Activated T-cell treated with anti-CD3 and anti-CD28 coated beads, Interleukin-2, amount 50 U/mL, for 72 hours (primary cell): ENCODE data around the gene PIP4K2A. TPM values are rescaled to one million over a fixed set of nuclear protein-coding genes. Genes with fewer than 3 reads are reported as not detected.
"Not testable (repeated sequence)": the region's sequence is repeated elsewhere in the genome, so short reads cannot be mapped to it uniquely, and the experiment has no call there.

Experiments
- ATAC-seq, 2 donors: fragments of 150-1000 bp; cut with Tn5 transposase; replicated peaks in 1 of 2; 2 replicates each; pipeline ENCODE4 v1.10.0; 2021; ENCODE audit warnings: moderate library complexity in 2 of 2, mild to moderate bottlenecking in 1 of 2
- DNase-seq, 2 donors: peaks; one replicate each; pipeline ENCODE4 v3.0.0; 2021 to 2022; ENCODE audit warnings: mixed read lengths in 1 of 2
- H3K27ac Mint-ChIP-seq: one replicate; pipeline ENCODE4 v1.8.0; 2022; ENCODE audit warnings: mild to moderate bottlenecking, moderate library complexity, mixed read lengths
- H3K27me3 Mint-ChIP-seq: one replicate; pipeline ENCODE4 v1.8.0; 2022; ENCODE audit warnings: low read depth, mixed read lengths
- H3K36me3 Mint-ChIP-seq, 2 donors: one replicate each; pipeline ENCODE4 v1.8.0; 2022; ENCODE audit warnings: mixed read lengths in 2 of 2, mild to moderate bottlenecking in 1 of 2; ENCODE audit not compliant: insufficient read depth in 2 of 2
- H3K4me1 Mint-ChIP-seq: one replicate; pipeline ENCODE4 v1.8.0; 2022; ENCODE audit warnings: low read depth, mixed read lengths
- H3K4me3 Mint-ChIP-seq, 2 donors: one replicate each; pipeline ENCODE4 v1.8.0; 2022; ENCODE audit warnings: mild to moderate bottlenecking in 2 of 2, mixed read lengths in 2 of 2, moderate library complexity in 2 of 2
- H3K9me3 Mint-ChIP-seq, 2 donors: one replicate each; pipeline ENCODE4 v1.8.0; 2022; ENCODE audit warnings: mixed read lengths in 2 of 2
- total RNA-seq, 2 donors: library from RNA; stranded (reverse); gene quantifications; one replicate each; pipeline ENCODE4 v1.2.3, GENCODE V29; 2022

Gene PIP4K2A
- total RNA-seq, 2 donors from 2014 or later, result 104 to 138 TPM

DNA sequence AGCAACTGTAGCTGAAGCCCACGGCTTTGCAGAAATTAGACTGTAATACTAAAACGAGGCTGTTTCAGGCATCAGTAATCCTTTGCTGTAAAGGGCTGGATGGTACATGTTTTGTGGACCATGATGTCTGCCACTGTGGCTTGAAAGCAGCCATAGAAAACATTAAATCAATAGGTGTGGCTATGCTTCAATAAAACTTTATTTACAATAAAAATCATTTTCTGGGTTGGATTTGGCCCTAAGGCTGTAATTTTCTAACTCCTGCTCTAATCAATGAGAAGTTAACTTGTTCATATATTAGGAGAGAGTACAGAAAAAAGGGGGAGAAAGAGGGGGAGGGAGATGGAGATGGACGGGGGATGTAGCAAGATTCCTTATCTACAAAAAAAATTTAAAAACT lies 183.4 kb downstream of the PIP4K2A start:
- no peak overlapping the region for H3K4me3 Mint-ChIP-seq
- DNase-seq (no peak), ATAC-seq (no peak)
- peaks cover 2 to 5% of the 10 kb centered on the region in 2 donors for H3K9me3 Mint-ChIP-seq
- H3K4me1 Mint-ChIP-seq, result no peaks in the 10 kb centered on the region
- peaks cover 5% of the 10 kb centered on the region for H3K27me3 Mint-ChIP-seq
- H3K36me3 Mint-ChIP-seq, result peaks cover 2 to 12% of the 10 kb centered on the region in 2 donors
- no peak overlapping the region for H3K27ac Mint-ChIP-seq

DNA sequence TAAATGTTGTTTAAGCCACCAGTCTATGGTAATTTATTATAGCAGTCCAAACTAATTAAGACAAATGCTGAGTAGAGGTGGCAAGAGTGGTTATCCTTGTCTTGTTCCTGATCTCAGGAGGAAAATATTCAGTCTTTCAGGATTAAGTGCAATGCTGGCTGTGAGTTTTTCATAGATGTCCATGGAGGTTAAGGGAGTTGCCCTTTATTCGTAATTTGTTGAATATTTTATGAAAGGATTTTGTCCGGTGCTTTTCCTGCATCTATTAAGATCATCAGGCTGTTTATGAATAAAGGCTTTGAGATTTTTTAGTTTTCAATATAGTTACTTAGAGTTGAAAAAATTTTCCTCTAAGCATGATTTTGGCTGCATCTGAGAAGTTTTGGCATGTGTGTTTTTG lies 186.9 kb downstream of the PIP4K2A start:
- Mint-ChIP-seq H3K4me3 (no peak overlapping the region), H3K4me1 (no peaks in the 10 kb centered on the region), H3K27ac (no peak overlapping the region), H3K36me3 (peaks cover 16 to 20% of the 10 kb centered on the region in 2 donors), H3K27me3 (peaks cover 10% of the 10 kb centered on the region), H3K9me3 (peaks cover 17 to 27% of the 10 kb centered on the region in 2 donors)
- ATAC-seq, result no peak
- DNase-seq, result no peak

DNA sequence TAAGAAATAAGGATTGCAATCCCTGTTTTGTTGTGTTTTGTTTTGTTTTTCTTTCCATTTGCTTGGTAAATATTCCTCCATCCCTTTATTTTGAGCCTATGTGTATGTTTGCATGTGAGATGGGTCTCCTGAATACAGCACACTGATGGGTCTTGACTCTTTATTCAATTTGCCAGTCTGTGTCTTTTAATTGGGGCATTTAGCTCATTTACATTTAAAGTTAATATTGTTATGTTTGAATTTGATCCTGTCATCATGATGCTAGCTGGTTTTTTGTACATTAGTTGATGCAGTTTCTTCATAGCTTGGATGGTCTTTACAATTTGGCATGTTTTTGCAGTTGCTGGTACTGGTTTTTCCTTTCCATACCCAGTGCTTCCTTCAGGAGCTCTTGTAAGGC lies 190.0 kb downstream of the PIP4K2A start:
- DNase-seq, ATAC-seq, H3K4me3 Mint-ChIP-seq, H3K4me1 Mint-ChIP-seq, H3K27ac Mint-ChIP-seq: not testable (repeated sequence)
- H3K36me3 Mint-ChIP-seq, result peaks cover 18 to 23% of the 10 kb centered on the region in 2 donors
- peaks cover 19 to 33% of the 10 kb centered on the region in 2 donors for H3K9me3 Mint-ChIP-seq
- peaks cover 10% of the 10 kb centered on the region for H3K27me3 Mint-ChIP-seq

DNA sequence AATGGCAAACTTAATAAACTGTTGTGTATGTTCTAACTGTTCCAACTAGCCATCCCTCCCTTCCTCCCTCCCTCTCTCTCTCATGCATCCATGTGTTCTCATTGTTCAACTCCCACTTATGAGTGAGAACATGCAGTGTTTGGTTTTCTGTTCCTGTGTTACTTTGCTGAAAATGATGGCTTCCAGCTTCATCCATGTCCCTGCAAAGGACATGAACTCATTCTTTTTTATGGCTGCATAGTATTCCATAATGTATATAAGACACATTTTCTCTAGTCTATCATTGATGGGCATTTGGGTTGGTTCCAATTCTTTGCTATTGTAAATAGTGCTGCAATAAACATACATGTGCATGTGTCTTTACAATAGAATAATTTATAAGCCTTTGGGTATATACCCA lies 193.7 kb downstream of the PIP4K2A start:
- DNase-seq, H3K4me1 Mint-ChIP-seq, H3K4me3 Mint-ChIP-seq, ATAC-seq, H3K27ac Mint-ChIP-seq: not testable (repeated sequence)
- H3K27me3 Mint-ChIP-seq, result peaks cover 13% of the 10 kb centered on the region
- H3K9me3 Mint-ChIP-seq, result peaks cover 17 to 30% of the 10 kb centered on the region in 2 donors
- H3K36me3 Mint-ChIP-seq, result peaks cover 15 to 21% of the 10 kb centered on the region in 2 donors

DNA sequence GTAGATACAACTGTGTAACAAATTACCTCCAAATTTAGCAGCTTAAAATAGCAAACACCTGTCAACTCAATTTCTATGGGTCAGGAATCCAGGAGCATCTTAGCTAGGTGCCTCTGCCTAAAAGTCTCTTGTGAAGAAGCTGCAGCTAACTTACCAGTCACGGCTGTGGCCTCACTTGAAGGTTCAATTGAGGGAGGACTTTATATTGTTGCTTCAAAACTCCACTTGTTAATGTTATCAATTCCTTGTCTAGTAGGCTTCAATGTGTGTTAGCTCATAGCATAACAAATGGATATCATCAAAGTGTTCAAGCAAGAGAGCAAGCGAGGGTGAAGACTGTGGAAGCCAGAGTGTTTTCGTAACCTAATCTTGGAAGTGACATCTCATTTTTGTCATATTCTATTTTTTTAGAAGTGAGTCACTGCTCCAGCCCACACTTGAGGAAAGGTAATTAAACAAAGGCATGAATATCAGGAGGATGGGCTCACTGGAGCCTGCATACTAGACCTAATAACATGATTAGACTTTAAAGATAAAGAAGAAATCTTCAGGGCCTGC lies 196.1 kb downstream of the PIP4K2A start:
- Mint-ChIP-seq H3K9me3 (peaks cover 3 to 11% of the 10 kb centered on the region in 2 donors), H3K4me3 (no peak overlapping the region), H3K27ac (no peak overlapping the region), H3K36me3 (peaks cover 5 to 7% of the 10 kb centered on the region in 2 donors), H3K4me1 (no peaks in the 10 kb centered on the region), H3K27me3 (peaks cover 18% of the 10 kb centered on the region)
- DNase-seq (no peak), ATAC-seq (no peak)

DNA sequence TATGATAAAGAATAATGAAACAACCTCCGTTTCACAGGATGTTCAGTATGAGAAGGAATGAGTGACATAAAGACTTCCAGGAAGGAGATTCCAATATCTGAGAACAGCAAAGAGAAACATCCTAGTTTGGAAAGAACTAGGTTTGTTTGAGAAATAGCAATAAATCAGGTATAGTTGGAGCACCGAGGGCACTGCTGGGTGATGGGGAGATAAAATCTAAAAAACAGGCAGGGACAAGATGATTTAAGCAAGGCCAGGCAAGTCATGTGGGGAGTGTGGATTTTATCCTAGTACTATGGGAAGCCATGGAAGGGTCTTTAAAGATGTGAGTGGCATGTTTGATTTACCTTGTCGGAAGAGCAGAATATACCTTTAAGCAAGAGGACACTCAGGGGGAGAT lies 199.4 kb downstream of the PIP4K2A start:
- H3K27ac Mint-ChIP-seq, result no peak overlapping the region
- peaks cover 2 to 13% of the 10 kb centered on the region in 2 donors for H3K9me3 Mint-ChIP-seq
- H3K4me3 Mint-ChIP-seq, result no peak overlapping the region
- H3K36me3 Mint-ChIP-seq, result peaks cover 5% of the 10 kb centered on the region in 2 donors
- peaks cover 34% of the 10 kb centered on the region for H3K27me3 Mint-ChIP-seq
- DNase-seq, result no peak
- no peak for ATAC-seq
- no peaks in the 10 kb centered on the region for H3K4me1 Mint-ChIP-seq

DNA sequence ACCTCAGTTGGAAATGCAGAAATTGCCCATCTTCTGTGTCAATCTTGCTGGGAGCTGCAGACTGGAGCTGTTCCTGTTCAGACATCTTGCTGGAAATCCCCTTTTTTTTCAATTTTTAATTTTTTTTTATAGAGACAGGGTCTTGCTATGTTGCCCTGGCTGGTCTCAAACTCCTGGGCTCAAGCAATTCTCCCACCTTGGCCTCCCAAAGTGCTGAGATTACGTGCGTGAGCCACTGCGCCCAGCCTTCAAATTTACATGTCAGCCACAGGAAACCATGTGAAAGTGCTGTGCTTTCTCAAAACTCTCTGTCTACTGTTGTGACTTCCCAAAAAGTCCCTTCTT lies 200.0 kb downstream of the PIP4K2A start:
- H3K9me3 Mint-ChIP-seq, result peaks cover 2 to 13% of the 10 kb centered on the region in 2 donors
- H3K4me3 Mint-ChIP-seq, H3K36me3 Mint-ChIP-seq, ATAC-seq, DNase-seq, H3K4me1 Mint-ChIP-seq, H3K27ac Mint-ChIP-seq: not testable (repeated sequence)
- peaks cover 34% of the 10 kb centered on the region for H3K27me3 Mint-ChIP-seq

DNA sequence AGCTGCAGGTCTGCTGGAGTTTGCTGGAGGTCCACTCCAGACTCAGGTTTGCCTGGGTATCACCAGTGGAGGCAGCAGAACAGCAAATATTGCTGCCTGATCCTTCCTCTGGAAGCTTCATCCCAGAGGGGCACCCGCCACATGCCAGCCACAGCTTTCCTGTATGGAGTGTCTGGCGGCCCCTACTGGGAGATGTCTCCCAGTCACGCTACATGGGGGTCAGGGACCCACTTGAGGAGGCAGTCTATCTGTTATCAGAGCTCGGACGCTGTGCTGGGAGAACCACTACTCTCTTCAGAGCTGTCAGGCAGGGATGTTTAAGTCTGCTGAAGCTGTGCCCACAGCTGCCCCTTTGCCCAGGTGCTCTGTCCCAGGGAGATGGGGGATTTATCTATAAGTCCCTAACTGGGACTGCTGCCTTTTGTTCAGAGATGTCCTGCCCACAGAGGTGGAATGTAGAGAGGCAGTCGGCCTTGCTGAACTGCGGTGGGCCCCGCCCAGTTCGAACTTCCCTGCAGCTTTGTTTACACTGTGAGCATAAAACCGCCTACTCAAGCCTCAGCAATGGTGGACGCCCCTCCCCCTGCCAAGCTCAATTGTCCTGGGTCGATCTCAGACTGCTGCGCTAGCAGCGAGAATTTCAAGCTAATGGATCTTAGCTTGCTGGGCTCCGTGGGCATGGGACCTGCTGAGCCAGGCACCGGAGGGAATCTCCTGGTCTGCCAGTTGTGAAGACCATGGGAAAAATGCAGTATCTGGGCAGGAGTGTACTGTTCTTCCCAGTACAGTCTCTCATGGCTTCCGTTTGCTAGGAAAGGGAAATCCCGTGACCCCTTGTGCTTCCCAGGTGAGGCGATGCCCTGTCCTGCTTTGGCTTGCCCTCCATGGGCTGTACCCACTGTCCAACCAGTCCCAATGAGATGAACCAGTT lies 200.6 kb downstream of the PIP4K2A start:
- not testable (repeated sequence) for H3K27ac Mint-ChIP-seq, H3K4me3 Mint-ChIP-seq, DNase-seq, ATAC-seq, H3K4me1 Mint-ChIP-seq, H3K36me3 Mint-ChIP-seq
- Mint-ChIP-seq H3K27me3 (peaks cover 34% of the 10 kb centered on the region), H3K9me3 (peaks cover 2 to 13% of the 10 kb centered on the region in 2 donors)

DNA sequence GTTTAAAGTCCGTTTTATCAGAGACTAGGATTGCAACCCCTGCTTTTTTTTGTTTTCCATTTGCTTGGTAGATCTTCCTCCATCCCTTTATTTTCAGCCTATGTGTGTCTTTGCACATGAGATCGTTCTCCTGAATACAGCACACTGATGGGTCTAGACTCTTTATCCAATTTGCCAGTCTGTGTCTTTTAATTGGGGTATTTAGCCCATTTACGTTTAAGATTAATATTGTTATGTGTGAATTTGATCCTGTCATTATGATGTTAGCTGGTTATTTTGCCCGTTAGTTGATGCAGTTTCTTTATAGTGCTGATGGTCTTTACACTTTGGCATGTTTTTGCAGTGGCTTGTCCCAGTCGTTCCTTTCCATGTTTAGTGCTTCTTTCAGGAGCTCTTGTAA lies 202.4 kb downstream of the PIP4K2A start:
- not testable (repeated sequence) for DNase-seq, H3K27ac Mint-ChIP-seq, H3K4me3 Mint-ChIP-seq, H3K4me1 Mint-ChIP-seq, ATAC-seq, H3K36me3 Mint-ChIP-seq
- Mint-ChIP-seq H3K9me3 (peaks cover 2 to 13% of the 10 kb centered on the region in 2 donors), H3K27me3 (peaks cover 34% of the 10 kb centered on the region)

DNA sequence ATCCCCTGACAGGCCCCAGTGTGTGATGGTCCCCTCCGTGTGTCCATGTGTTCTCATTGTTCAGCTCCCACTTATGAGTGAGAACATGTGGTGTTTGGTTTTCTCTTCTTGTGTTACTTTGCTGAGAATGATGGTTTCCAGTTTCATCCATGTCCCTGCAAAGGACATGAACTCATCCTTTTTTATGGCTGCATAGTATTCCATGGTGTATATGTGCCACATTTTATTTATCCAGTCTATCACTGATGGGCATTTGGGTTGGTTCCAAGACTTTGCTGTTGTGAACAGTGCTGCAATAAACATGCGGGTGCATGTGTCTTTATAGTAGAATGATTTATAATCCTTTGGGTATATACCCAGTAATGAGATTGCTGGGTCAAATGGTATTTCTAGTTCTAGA lies 206.2 kb downstream of the PIP4K2A start:
- Mint-ChIP-seq H3K9me3 (peaks cover 2 to 13% of the 10 kb centered on the region in 2 donors), H3K27me3 (peaks cover 37% of the 10 kb centered on the region)
- DNase-seq, ATAC-seq, H3K36me3 Mint-ChIP-seq, H3K4me1 Mint-ChIP-seq, H3K4me3 Mint-ChIP-seq, H3K27ac Mint-ChIP-seq: not testable (repeated sequence)

DNA sequence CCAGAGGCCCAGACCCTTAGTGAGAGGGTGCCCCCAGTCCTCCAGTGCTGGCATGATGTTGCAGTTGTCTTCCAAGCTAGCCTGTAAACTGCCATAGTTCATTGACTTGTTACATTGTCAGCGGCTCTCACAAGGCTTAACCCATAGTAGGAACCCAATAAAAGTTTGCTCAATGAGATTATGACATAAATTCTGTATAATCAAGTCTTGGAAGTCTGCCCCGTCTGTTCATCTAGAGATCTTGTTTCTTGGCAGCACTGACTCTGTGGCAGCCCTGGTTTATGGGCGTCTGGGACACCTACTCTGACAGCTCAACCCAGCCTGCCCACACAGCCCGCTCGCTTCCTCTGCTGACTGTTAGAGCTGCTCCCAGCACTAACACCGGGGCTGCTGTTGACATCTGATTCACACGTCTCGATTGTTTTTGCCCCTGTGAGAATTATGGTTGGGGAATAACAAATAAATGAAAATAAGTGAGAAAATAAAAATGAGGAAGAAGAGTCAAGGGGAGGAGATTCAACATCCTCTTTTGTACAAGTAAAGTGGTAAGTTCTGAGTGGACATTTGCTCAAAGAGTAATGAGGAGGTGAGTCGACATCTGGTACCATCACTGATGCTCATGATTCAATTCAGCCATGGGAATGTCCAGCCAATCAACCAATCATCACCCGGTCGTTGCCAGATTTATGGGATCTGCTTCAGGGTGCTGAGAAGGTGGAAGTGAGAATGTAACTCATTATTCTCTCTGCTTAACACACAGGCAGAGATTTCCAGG lies 208.3 kb downstream of the PIP4K2A start:
- peaks cover 0 to 3% of the 10 kb centered on the region in 2 donors for H3K9me3 Mint-ChIP-seq
- H3K27me3 Mint-ChIP-seq, result peaks cover 22% of the 10 kb centered on the region
- peaks cover 7% of the 10 kb centered on the region for H3K4me1 Mint-ChIP-seq
- H3K4me3 Mint-ChIP-seq, result peak overlapping the region; percentile 55 to 86
- peak overlapping the region; percentile 52 for H3K27ac Mint-ChIP-seq
- ATAC-seq (peak; percentile 95 to 100), DNase-seq (peak; percentile 60 to 61)
- H3K36me3 Mint-ChIP-seq, result peaks cover 2 to 4% of the 10 kb centered on the region in 2 donors

DNA sequence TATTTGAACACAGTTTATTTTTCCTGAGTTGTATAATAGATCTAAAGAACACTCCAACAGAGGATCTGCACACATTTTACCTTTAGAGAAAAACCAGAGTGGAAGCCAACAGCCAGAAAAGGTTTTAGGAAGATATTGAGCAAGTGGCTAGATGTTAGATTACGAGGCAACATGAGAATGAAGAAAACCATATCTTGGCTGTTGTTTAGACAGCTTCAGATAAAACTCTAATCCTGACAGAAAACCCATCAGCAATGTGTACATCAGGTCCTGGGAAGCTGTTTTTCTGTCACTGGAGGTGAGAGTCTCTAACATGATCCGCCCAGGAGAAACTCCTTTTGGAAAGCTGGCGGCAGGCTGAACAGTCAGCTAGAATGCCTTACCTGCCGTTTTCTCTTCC lies 209.6 kb downstream of the PIP4K2A start:
- Mint-ChIP-seq H3K4me3 (no peak overlapping the region), H3K27me3 (peaks cover 24% of the 10 kb centered on the region), H3K9me3 (no peaks in the 10 kb centered on the region), H3K36me3 (peaks cover 2 to 4% of the 10 kb centered on the region in 2 donors), H3K4me1 (peaks cover 7% of the 10 kb centered on the region), H3K27ac (no peak overlapping the region)
- ATAC-seq (no peak), DNase-seq (no peak)
